ENCODE measurements around the gene CEP164. TPM values are rescaled to one million over a fixed set of nuclear protein-coding genes. Genes with fewer than 3 reads are reported as not detected.

CEP164 gene
- total RNA-seq, 1 donor: 17.2 TPM

DNA sequence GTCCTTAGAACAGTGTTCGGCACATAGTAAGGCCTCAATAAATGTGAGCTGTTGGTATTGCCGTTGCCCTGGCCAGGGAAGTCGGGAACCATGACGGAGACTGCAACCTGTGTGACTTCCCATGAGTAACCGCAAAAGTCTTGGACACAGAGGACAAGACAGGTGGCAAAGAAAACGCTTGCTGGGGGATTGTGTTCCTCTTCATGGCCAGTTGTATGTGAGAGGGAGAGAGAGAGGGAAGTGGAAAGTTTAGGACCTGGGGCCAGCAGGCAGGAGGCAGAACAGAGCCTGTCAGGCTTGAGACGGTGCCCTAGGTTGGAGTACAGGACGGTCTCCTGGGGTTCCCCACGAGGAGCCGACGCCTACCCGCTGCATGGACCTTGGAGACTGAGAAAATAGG, 90.2 kb downstream of the CEP164 start:
- DNase-seq (ENCODE audit: low read depth in 2 of 3, low spot score in 2 of 3): no peak

- DNase-seq (ENCODE audit: low read depth in 2 of 3, low spot score in 2 of 3): no peak
Measured at GRCh38 chr11:117418737-117419481, 91.3 kb downstream of the CEP164 start.

GRCh38 chr11:117419482-117420142, 92.0 kb downstream of the CEP164 start:
- DNase-seq (ENCODE audit: low read depth in 2 of 3, low spot score in 2 of 3): no peak

DNA sequence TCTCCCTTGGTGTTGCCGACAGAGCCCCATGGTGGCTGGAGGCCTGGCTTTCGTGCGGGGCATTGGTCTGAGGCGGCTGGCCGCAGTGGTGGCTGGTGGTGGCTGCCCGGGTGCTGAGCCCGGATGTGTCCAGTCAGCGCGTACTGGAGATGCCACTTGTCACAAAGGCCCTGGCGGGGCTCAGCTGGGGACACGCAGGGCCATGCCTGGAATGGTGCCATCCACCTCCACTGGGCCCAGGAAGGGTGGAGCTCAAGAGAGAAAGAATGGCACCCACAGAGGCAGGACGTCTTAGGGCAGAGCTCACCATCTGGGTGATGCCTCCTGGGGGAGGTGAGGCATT, 92.5 kb downstream of the CEP164 start:
- DNase-seq (ENCODE audit: low read depth in 2 of 3, low spot score in 2 of 3): no peak

DNA sequence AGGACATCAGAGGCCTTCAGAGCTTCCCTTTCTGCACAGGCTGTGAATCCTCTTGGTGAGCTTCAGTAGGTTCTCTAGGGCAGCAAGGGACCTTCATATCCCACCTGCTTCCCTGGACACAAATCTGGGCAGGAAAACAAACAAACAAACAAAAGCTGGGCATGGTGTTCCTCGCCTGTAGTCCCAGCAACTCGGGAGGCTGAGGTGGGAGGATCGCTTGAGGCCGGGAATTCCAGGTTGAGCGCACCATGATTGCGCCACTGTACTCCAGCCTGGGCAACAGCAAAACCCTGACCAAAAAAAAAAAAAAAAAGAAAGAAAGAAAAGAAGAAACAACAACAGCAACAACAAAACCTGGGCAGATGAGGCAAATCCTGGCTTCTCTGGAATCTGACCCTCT, 92.9 kb downstream of the CEP164 start:
- no peak for DNase-seq (ENCODE audit: low read depth in 2 of 3, low spot score in 2 of 3)

DNA sequence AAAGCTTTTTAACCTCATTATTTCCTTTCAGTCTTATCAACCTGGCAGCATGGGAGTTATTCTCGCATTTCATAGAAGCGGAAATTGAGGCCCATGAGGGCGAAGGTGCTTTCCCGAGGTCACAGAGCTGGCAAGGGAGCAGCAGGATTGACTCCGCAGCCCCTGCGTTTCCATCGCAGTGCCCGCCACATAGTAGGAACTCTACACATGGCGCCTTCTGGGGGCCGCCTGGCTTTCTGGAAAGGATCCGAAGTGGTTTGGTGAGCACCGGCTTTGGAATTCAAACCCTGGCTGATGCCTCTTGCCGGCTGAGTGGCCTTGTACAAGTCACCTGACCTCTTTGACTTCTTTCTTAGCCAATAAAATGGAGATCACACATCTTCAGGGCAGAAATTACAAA, 93.4 kb downstream of the CEP164 start:
- DNase-seq (ENCODE audit: low read depth in 2 of 3, low spot score in 2 of 3): no peak

DNA sequence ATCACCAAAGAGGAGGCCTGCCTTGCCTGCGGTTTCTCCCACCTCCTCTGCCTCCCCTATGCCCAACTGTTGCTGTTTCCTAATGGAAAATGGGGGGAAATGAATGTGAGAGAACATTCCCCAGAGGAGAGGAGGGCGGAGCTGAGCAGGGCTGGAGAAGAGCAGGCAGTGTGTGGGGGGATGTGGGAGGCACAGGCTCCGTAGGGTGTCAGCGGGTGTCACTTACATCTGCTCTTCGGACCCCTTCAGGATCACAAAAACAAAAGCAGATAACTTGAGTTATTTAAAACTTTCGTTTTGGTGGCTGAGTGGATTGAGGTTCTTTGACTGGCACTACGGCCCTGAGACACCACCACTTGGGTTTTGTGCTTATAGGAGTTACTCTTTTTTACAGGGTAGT, 93.8 kb downstream of the CEP164 start:
- no peak for DNase-seq (ENCODE audit: low read depth in 2 of 3, low spot score in 2 of 3)

DNA sequence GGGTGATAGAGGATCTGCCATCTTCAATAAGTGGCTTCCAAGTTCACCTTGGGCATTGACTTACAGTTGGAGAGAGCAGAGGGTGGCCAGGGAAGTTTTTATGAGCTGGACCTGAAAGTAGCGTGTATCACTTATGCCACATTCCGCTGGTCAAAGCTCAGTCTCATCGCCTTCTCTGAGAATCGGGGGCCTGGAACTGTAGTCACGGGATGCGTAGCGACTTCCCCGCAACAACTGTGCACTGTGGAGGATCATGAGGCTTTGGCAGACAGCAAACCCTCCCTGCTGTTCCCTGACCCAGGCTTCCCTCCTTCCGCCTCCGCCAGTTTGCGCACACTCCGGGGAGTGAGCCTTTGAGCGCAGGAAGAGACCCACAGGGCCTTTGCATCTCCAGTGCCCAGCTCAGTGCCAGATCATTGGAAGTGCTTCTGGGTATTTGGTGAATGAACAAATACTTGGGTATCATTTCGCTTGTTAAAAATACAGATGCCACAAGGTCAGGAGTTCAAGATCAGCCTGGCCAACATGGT, 95.5 kb downstream of the CEP164 start:
- DNase-seq (ENCODE audit: low read depth in 2 of 3, low spot score in 2 of 3): no peak

DNA sequence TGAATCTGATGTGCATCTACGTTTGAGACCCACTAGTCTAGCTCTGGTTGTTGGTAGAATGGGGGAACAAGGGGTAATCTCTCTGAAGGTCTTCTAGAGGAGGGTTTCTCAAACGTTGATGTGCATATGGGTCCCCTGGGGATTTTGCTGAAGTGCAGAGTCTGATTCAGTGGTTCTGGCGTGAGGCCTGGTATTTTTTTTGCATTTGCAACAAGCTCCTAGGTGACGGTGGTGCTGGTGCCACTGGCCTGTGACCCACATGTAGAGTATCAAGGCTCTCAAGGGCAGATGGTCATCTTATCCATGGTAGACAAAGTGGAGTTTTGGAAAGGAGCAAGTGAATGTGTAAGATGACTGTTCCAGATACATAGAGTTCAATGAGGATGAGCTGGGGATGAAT, 97.1 kb downstream of the CEP164 start:
- no peak for DNase-seq (ENCODE audit: low read depth in 2 of 3, low spot score in 2 of 3)

DNA sequence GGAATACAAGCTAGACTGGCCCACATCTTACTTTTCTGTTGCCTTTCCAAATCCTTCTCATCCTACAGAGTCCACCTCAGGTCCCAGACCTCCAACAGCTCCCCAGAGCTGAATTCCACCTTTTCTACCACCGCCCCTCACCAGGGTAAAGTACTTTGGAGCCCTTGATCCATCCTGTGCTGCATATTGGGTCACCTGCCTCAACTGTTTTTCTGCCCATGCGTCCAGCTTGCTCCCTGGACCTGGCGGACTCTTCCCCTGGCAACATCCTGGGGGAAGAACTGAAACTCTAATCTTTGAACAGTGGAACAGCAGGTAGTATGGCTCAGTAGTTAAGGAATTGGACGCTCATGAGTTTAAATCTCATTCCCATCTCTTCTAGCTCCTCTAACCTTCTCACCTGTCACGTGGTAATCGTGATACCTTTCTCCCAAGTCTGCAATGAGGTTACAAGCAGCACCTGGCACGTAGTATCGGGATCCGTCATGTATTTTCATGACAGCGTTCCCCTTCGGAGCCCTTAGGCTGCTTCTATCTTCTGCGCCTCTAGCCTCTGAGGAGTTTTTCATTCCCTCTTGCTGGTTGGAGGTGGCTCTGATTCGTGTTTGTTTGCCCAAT, 98.1 kb downstream of the CEP164 start:
- DNase-seq (ENCODE audit: low read depth in 2 of 3, low spot score in 2 of 3): no peak

GRCh38 chr11:117426297-117426685, 98.6 kb downstream of the CEP164 start:
- DNase-seq (ENCODE audit: low read depth in 2 of 3, low spot score in 2 of 3): peak; percentile 31 to 64 (median 43)

- DNase-seq (ENCODE audit: low read depth in 2 of 3, low spot score in 2 of 3): no peak
Measured at GRCh38 chr11:117426941-117427340, 99.3 kb downstream of the CEP164 start.

GRCh38 chr11:117427356-117427874, 99.8 kb downstream of the CEP164 start:
- DNase-seq (ENCODE audit: low read depth in 2 of 3, low spot score in 2 of 3): no peak

- DNase-seq (ENCODE audit: low read depth in 2 of 3, low spot score in 2 of 3): no peak
Measured at GRCh38 chr11:117428186-117428855, 100.7 kb downstream of the CEP164 start.

- no peak for DNase-seq (ENCODE audit: low read depth in 2 of 3, low spot score in 2 of 3)
Measured at GRCh38 chr11:117428856-117429229, 101.2 kb downstream of the CEP164 start.

- DNase-seq (ENCODE audit: low read depth in 2 of 3, low spot score in 2 of 3): no peak
Measured at GRCh38 chr11:117430293-117430955, 102.8 kb downstream of the CEP164 start.

GRCh38 chr11:117431436-117431835, 103.8 kb downstream of the CEP164 start:
- no peak for DNase-seq (ENCODE audit: low read depth in 2 of 3, low spot score in 2 of 3)

- DNase-seq (ENCODE audit: low read depth in 2 of 3, low spot score in 2 of 3): no peak
Measured at GRCh38 chr11:117433717-117434116, 106.1 kb downstream of the CEP164 start.

- DNase-seq (ENCODE audit: low read depth in 2 of 3, low spot score in 2 of 3): no peak
Measured at GRCh38 chr11:117434481-117434880, 106.8 kb downstream of the CEP164 start.

GRCh38 chr11:117435326-117435725, 107.7 kb downstream of the CEP164 start:
- DNase-seq (ENCODE audit: low read depth in 2 of 3, low spot score in 2 of 3): peak in 2 of 3 donors; percentile 31 to 52
